ENCODE measurements around the gene NAV2. TPM values are rescaled to one million over a fixed set of nuclear protein-coding genes. Genes with fewer than 3 reads are reported as not detected.

NAV2 gene
- total and polyA plus RNA-seq, 2 donors (not counting 1 experiment from before 2014, with no cell fraction given) = 8.1 to 14.0 TPM

GRCh38 chr11:19746086-19746485, 33.4 kb downstream of the NAV2 start:
- Histone ChIP-seq H3K9me3 (ENCODE audit: control insufficient read depth, insufficient read depth, low read depth, low read length) (no peaks in the 10 kb centered on the region), H3K4me3 (replicated peaks in 1 of 4; ENCODE audit: control extremely low read depth in 1 of 4, insufficient read depth in 1 of 4, low read depth in 3 of 4, low read length in 4 of 4) (no peak overlapping the region), H4K20me1 (ENCODE audit: control insufficient read depth, extremely low read depth, insufficient read depth, low read length) (peaks cover 3% of the 10 kb centered on the region), H3K4me1 (ENCODE audit: control insufficient read depth, extremely low read depth, insufficient read depth, low read length) (no peaks in the 10 kb centered on the region), H3K9ac (ENCODE audit: insufficient read depth, low read length) (no peak overlapping the region), H3K27ac (ENCODE audit: insufficient read depth, low read length) (no peak overlapping the region), H3K4me2 (ENCODE audit: extremely low read depth, insufficient read depth, low read length) (no peak overlapping the region), H2AFZ (ENCODE audit: low read length) (no peak overlapping the region), H3K36me3 (ENCODE audit: control insufficient read depth, insufficient read depth, low read length) (peaks cover 5% of the 10 kb centered on the region), H3K79me2 (ENCODE audit: control insufficient read depth, insufficient read depth, low read length) (peaks cover 76% of the 10 kb centered on the region), H3K27me3 (ENCODE audit: control insufficient read depth, insufficient read depth, low read length) (no peaks in the 10 kb centered on the region)
- no peak for TF ChIP-seq CTCF (conservative IDR thresholded peaks at IDR 0.05 in 1 of 2, IDR thresholded peaks at IDR 0.05 in 1 of 2; ENCODE audit: low read depth in 1 of 2, low read length in 2 of 2)
- no peak for TF ChIP-seq EZH2 (IDR thresholded peaks at IDR 0.05; ENCODE audit: low read length, missing control alignments)
- DNase-seq (ENCODE audit: low read depth in 2 of 2) = no peak

- Histone ChIP-seq H3K27ac (ENCODE audit: insufficient read depth, low read length) (no peak overlapping the region), H3K4me2 (ENCODE audit: extremely low read depth, insufficient read depth, low read length) (no peak overlapping the region), H3K79me2 (ENCODE audit: control insufficient read depth, insufficient read depth, low read length) (peaks cover 77% of the 10 kb centered on the region), H2AFZ (ENCODE audit: low read length) (no peak overlapping the region), H3K4me1 (ENCODE audit: control insufficient read depth, extremely low read depth, insufficient read depth, low read length) (no peaks in the 10 kb centered on the region), H3K9me3 (ENCODE audit: control insufficient read depth, insufficient read depth, low read depth, low read length) (no peaks in the 10 kb centered on the region), H4K20me1 (ENCODE audit: control insufficient read depth, extremely low read depth, insufficient read depth, low read length) (peaks cover 3% of the 10 kb centered on the region), H3K27me3 (ENCODE audit: control insufficient read depth, insufficient read depth, low read length) (no peaks in the 10 kb centered on the region), H3K36me3 (ENCODE audit: control insufficient read depth, insufficient read depth, low read length) (peaks cover 5% of the 10 kb centered on the region), H3K9ac (ENCODE audit: insufficient read depth, low read length) (no peak overlapping the region), H3K4me3 (replicated peaks in 1 of 4; ENCODE audit: control extremely low read depth in 1 of 4, insufficient read depth in 1 of 4, low read depth in 3 of 4, low read length in 4 of 4) (no peak overlapping the region)
- DNase-seq (ENCODE audit: low read depth in 2 of 2) = no peak
- TF ChIP-seq CTCF (conservative IDR thresholded peaks at IDR 0.05 in 1 of 2, IDR thresholded peaks at IDR 0.05 in 1 of 2; ENCODE audit: low read depth in 1 of 2, low read length in 2 of 2) (no peak), EZH2 (IDR thresholded peaks at IDR 0.05; ENCODE audit: low read length, missing control alignments) (no peak)
Measured at GRCh38 chr11:19747634-19748033, 35.0 kb downstream of the NAV2 start.

GRCh38 chr11:19751055-19751454, 38.4 kb downstream of the NAV2 start:
- Histone ChIP-seq H3K9ac (ENCODE audit: insufficient read depth, low read length) (no peak overlapping the region), H2AFZ (ENCODE audit: low read length) (no peak overlapping the region), H3K27me3 (ENCODE audit: control insufficient read depth, insufficient read depth, low read length) (no peaks in the 10 kb centered on the region), H4K20me1 (ENCODE audit: control insufficient read depth, extremely low read depth, insufficient read depth, low read length) (no peaks in the 10 kb centered on the region), H3K4me3 (replicated peaks in 1 of 4; ENCODE audit: control extremely low read depth in 1 of 4, insufficient read depth in 1 of 4, low read depth in 3 of 4, low read length in 4 of 4) (no peak overlapping the region), H3K4me1 (ENCODE audit: control insufficient read depth, extremely low read depth, insufficient read depth, low read length) (no peaks in the 10 kb centered on the region), H3K79me2 (ENCODE audit: control insufficient read depth, insufficient read depth, low read length) (peaks cover 76% of the 10 kb centered on the region), H3K36me3 (ENCODE audit: control insufficient read depth, insufficient read depth, low read length) (peaks cover 3% of the 10 kb centered on the region), H3K4me2 (ENCODE audit: extremely low read depth, insufficient read depth, low read length) (no peak overlapping the region), H3K9me3 (ENCODE audit: control insufficient read depth, insufficient read depth, low read depth, low read length) (no peaks in the 10 kb centered on the region), H3K27ac (ENCODE audit: insufficient read depth, low read length) (no peak overlapping the region)
- DNase-seq (ENCODE audit: low read depth in 2 of 2) = no peak
- no peak for TF ChIP-seq EZH2 (IDR thresholded peaks at IDR 0.05; ENCODE audit: low read length, missing control alignments)
- TF ChIP-seq CTCF (conservative IDR thresholded peaks at IDR 0.05 in 1 of 2, IDR thresholded peaks at IDR 0.05 in 1 of 2; ENCODE audit: low read depth in 1 of 2, low read length in 2 of 2) = no peak
